IMR-90 (cell line): ENCODE measurements around the gene TSHZ3. TPM values are rescaled to one million over a fixed set of nuclear protein-coding genes. Genes with fewer than 3 reads are reported as not detected.

ENCODE experiments used
- ATAC-seq: fragments of 200-7000 bp; cut with Tn5 transposase; 2 replicates; pipeline ENCODE4 v1.9.1; 2020; ENCODE audit warnings: low read depth, mild to moderate bottlenecking, moderate library complexity
- BruUV-seq: library from RNA; stranded (reverse); fragments of 400-500 nt; replicated peaks from 2 replicates; lab custom pipeline; 2021; lab: Mats Ljungman, UMichigan
- CTCF ChIA-PET: fragments of 300-600 bp; formaldehyde crosslinking; extraction: SDS; loops from one replicate; lab custom pipeline; 2021; ENCODE audit warnings: antibody characterized with exemption; lab: Yijun Ruan, JAX
- POLR2A ChIA-PET: fragments of 300-600 bp; sonication (Branson Sonifier 250); formaldehyde crosslinking; loops from one replicate; lab custom pipeline; 2022; ENCODE audit warnings: antibody characterized with exemption; ENCODE audit not compliant: unreplicated experiment; lab: Charles Lee
- DNase-seq: peaks from one replicate; pipeline ENCODE4 v3.0.0; 2013
- H2AFZ ChIP-seq: replicated peaks from 2 replicates; pipeline ENCODE3; 2013; ENCODE audit warnings: low read length, mild to moderate bottlenecking; ENCODE audit not compliant: poor library complexity
- H2AK5ac ChIP-seq: 2 replicates; pipeline ENCODE4 v1.6.1; 2013; ENCODE audit warnings: low read depth, low read length, inconsistent platforms
- H2AK9ac ChIP-seq: replicated peaks from 2 replicates; pipeline ENCODE3; 2013; ENCODE audit warnings: mild to moderate bottlenecking, low read depth, low read length, moderate library complexity; ENCODE audit not compliant: poor library complexity
- H2BK120ac ChIP-seq: 2 replicates; pipeline ENCODE4 v1.6.1; 2013; ENCODE audit warnings: low read depth, low read length, inconsistent platforms
- H2BK15ac ChIP-seq: 3 replicates; pipeline ENCODE4 v1.6.1; 2013; ENCODE audit warnings: low read depth, low read length, inconsistent platforms
- H2BK20ac ChIP-seq: 2 replicates; pipeline ENCODE4 v1.6.1; 2013; ENCODE audit warnings: low read depth, mild to moderate bottlenecking, inconsistent platforms, low read length, moderate library complexity
- H2BK5ac ChIP-seq: 2 replicates; pipeline ENCODE4 v1.6.1; 2013; ENCODE audit warnings: mild to moderate bottlenecking, low read depth, low read length, inconsistent platforms; ENCODE audit not compliant: poor library complexity, severe bottlenecking
- H3K14ac ChIP-seq: replicated peaks from 2 replicates; pipeline ENCODE4 v1.6.1; 2013; ENCODE audit warnings: low read depth, low read length, inconsistent platforms
- H3K18ac ChIP-seq: 2 replicates; pipeline ENCODE4 v1.6.1; 2013; ENCODE audit warnings: low read depth, low read length, control low read depth
- H3K23ac ChIP-seq: 2 replicates; pipeline ENCODE4 v1.6.1; 2013; ENCODE audit warnings: low read depth, low read length, inconsistent platforms
- H3K27ac ChIP-seq: 2 replicates; pipeline ENCODE4 v1.5.1; 2013; ENCODE audit warnings: mild to moderate bottlenecking, control low read depth, low read length; ENCODE audit not compliant: insufficient read depth
- H3K27me3 ChIP-seq: 2 replicates; pipeline ENCODE4 v1.6.1; 2013; ENCODE audit warnings: low read length; ENCODE audit not compliant: control insufficient read depth, insufficient read depth
- H3K36me3 ChIP-seq: 2 replicates; pipeline ENCODE4 v1.6.1; 2013; ENCODE audit warnings: low read length, mixed read lengths; ENCODE audit not compliant: control insufficient read depth, insufficient read depth
- H3K4ac ChIP-seq: 2 replicates; pipeline ENCODE4 v1.6.1; 2013; ENCODE audit warnings: low read depth, low read length, inconsistent platforms
- H3K4me1 ChIP-seq: 2 replicates; pipeline ENCODE4 v1.6.1; 2013; ENCODE audit warnings: low read length, mixed read lengths; ENCODE audit not compliant: control insufficient read depth, insufficient read depth
- H3K4me2 ChIP-seq: 2 replicates; pipeline ENCODE4 v1.6.1; 2013; ENCODE audit warnings: low read depth, mild to moderate bottlenecking, control low read depth, low read length, moderate library complexity
- H3K4me3 ChIP-seq: 2 replicates; pipeline ENCODE4 v1.5.1; 2013; ENCODE audit warnings: low read depth, mild to moderate bottlenecking, control low read depth, low read length, moderate library complexity; ENCODE audit not compliant: insufficient read depth
- H3K56ac ChIP-seq: 2 replicates; pipeline ENCODE4 v1.6.1; 2013; ENCODE audit warnings: low read length, inconsistent platforms; ENCODE audit not compliant: insufficient read depth; ENCODE audit errors: extremely low read depth
- H3K79me1 ChIP-seq, 2 experiments: 2 replicates each; pipeline ENCODE4 v1.6.1; 2013; ENCODE audit warnings: low read length in 2 of 2, inconsistent platforms in 1 of 2, low read depth in 1 of 2
- H3K9ac ChIP-seq: 2 replicates; pipeline ENCODE4 v1.6.1; 2013; ENCODE audit warnings: low read depth, low read length, control low read depth
- H3K9me1 ChIP-seq: 2 replicates; pipeline ENCODE4 v1.6.1; 2013; ENCODE audit warnings: low read length, inconsistent platforms; ENCODE audit not compliant: insufficient read depth
- H3K9me3 ChIP-seq: 2 replicates; pipeline ENCODE4 v1.6.1; 2013; ENCODE audit warnings: low read length; ENCODE audit not compliant: control insufficient read depth, insufficient read depth
- H4K20me1 ChIP-seq: 2 replicates; pipeline ENCODE4 v1.6.1; 2013; ENCODE audit warnings: low read length, inconsistent platforms; ENCODE audit not compliant: insufficient read depth
- H4K5ac ChIP-seq: 2 replicates; pipeline ENCODE4 v1.6.1; 2013; ENCODE audit warnings: mild to moderate bottlenecking, low read depth, low read length, control low read depth
- H4K8ac ChIP-seq, 2 experiments: 2 replicates each; pipeline ENCODE4 v1.6.1; 2013; ENCODE audit warnings: low read depth in 2 of 2, low read length in 2 of 2, control low read depth in 1 of 2, inconsistent platforms in 1 of 2
- H4K91ac ChIP-seq: 2 replicates; pipeline ENCODE4 v1.6.1; 2013; ENCODE audit warnings: low read depth, low read length, inconsistent platforms; ENCODE audit not compliant: insufficient read depth
- CEBPB ChIP-seq: IDR thresholded peaks from 2 replicates; pipeline ENCODE4 v1.6.1; 2012; ENCODE audit warnings: low read depth, low read length, improper control_type of control experiment
- CHD1 ChIP-seq: IDR thresholded peaks from 2 replicates; pipeline ENCODE4 v1.6.1; 2012; ENCODE audit warnings: low read depth, low read length, improper control_type of control experiment
- FOS ChIP-seq: fragments of 150-350 bp; IDR thresholded peaks from 2 replicates; pipeline ENCODE4 v1.6.1; 2016; ENCODE audit warnings: low read depth, low read length
- MAFK ChIP-seq: IDR thresholded peaks from 2 replicates; pipeline ENCODE4 v1.6.1; 2012; ENCODE audit warnings: low read depth, low read length, improper control_type of control experiment
- MAZ ChIP-seq: IDR thresholded peaks from 2 replicates; pipeline ENCODE4 v1.6.1; 2012; ENCODE audit warnings: low read depth, mild to moderate bottlenecking, low read length, improper control_type of control experiment, moderate library complexity, borderline replicate concordance
- MXI1 ChIP-seq: IDR thresholded peaks from 2 replicates; pipeline ENCODE4 v1.6.1; 2012; ENCODE audit warnings: low read depth, mild to moderate bottlenecking, low read length, moderate library complexity, borderline replicate concordance
- NFE2L2 ChIP-seq: fragments of 150-350 bp; IDR thresholded peaks from 2 replicates; pipeline ENCODE4 v1.6.1; 2016; ENCODE audit warnings: low read depth, mild to moderate bottlenecking, low read length
- POLR2A ChIP-seq: IDR thresholded peaks from 2 replicates; pipeline ENCODE4 v1.6.1; 2012; ENCODE audit warnings: mild to moderate bottlenecking, low read depth, low read length
- RAD21 ChIP-seq: IDR thresholded peaks from 2 replicates; pipeline ENCODE4 v1.6.1; 2012; ENCODE audit warnings: low read length, improper control_type of control experiment
- RCOR1 ChIP-seq: IDR thresholded peaks from 2 replicates; pipeline ENCODE4 v1.6.1; 2012; ENCODE audit warnings: mild to moderate bottlenecking, low read length, improper control_type of control experiment; ENCODE audit not compliant: insufficient replicate concordance
- SMC3 ChIP-seq: fragments of 150-350 bp; IDR thresholded peaks from 2 replicates; pipeline ENCODE4 v1.6.1; 2016; ENCODE audit warnings: low read depth, mild to moderate bottlenecking, antibody characterized with exemption, low read length, moderate library complexity
- WGBS, 2 experiments: methylation state at CpG; one replicate each; pipeline versions ENCODE4 v1.1.5 to v1.1.7; 2013; ENCODE audit warnings: missing lambda C conversion rate in 2 of 2; ENCODE audit not compliant: insufficient read length in 1 of 2; ENCODE audit errors: extremely low coverage in 2 of 2; 5-methylcytosine and 5-hydroxymethylcytosine counted together
- dilution Hi-C: fragments of 300-500 bp; cut with HindIII; formaldehyde crosslinking; loops from one replicate; pipeline ENCODE4 v1.14.3; 2018; ENCODE audit warnings: low sequenced_read_pairs; ENCODE audit not compliant: unreplicated experiment
- in situ Hi-C: fragments of 300-500 bp; cut with MboI; formaldehyde crosslinking; loops from 3 replicates; pipeline ENCODE4 v1.14.3; 2019; ENCODE audit warnings: low sequenced_read_pairs, inconsistent platforms, mixed read lengths
- intact Hi-C: fragments of 100-400 bp; cut with micrococcal nuclease; formaldehyde crosslinking; loops from 2 replicates; pipeline ENCODE4 v1.10.0; 2022
- polyA plus RNA-seq, 3 experiments: library from polyadenylated mRNA; depleted of rRNA; stranded (reverse); fragments of >200 nt; gene quantifications; 2 replicates each; pipeline ENCODE4 v1.2.3, GENCODE V29; 2012; ENCODE audit warnings: low replicate concordance in 1 of 3
- total RNA-seq: library from RNA; depleted of rRNA; stranded (reverse); fragments of >200 nt; gene quantifications from 2 replicates; pipeline ENCODE4 v1.2.3, GENCODE V29; 2012
- TF ChIP-seq, protein P1 (sequence below): conservative IDR thresholded peaks from 2 replicates; pipeline ENCODE4 v1.5.1; 2012; ENCODE audit warnings: mild to moderate bottlenecking, low read depth, low read length, improper control_type of control experiment
- TF ChIP-seq, protein P2 (sequence below): fragments of 150-350 bp; IDR thresholded peaks from 2 replicates; pipeline ENCODE4 v1.6.1; 2016; ENCODE audit warnings: low read depth, mild to moderate bottlenecking, low read length, moderate library complexity, borderline replicate concordance

The TSHZ3 gene
- total and polyA plus RNA-seq, 2 of the 4 experiments (the other 2 are of a cell fraction), result 8.1 to 13.0 TPM

DNA sequence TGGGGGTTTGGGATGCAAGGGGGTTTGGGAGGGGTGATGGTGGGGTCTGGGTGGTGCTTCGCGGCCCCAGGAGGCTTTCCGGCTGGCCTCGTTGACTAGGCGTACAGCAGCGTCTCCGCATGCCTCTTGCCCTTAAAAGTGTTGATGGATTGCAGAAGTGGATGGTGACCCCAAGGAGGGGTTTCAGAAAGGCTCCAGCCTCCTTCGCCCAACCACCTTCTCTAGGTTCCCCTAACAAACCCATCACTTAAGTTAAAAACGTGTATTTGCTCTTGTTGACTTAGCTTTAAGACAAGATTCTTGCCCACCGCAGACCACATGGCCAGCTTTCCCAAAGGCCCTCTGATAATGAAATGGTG is 8.1 kb upstream of the TSHZ3 start:
- CTCF ChIA-PET, result interaction anchor here (0.7 kb wide), 1 partner anchor 36 kb away, joined by 3 read pairs; no protein-coding TSS in a partner anchor

More for the DNA sequence above, 8.1 kb upstream of the TSHZ3 start:
- Histone ChIP-seq H3K4me2 (no peak overlapping the region), H3K4me1 (peaks cover 3% of the 10 kb centered on the region), H3K4me3 (no peak overlapping the region), H3K27ac (no peak overlapping the region), H2BK20ac (no peak overlapping the region), H3K4ac (no peak overlapping the region), H3K9ac (no peak overlapping the region), H2BK15ac (no peak overlapping the region), H3K23ac (no peak overlapping the region), H4K5ac (no peak overlapping the region), H3K27me3 (no peaks in the 10 kb centered on the region), H4K91ac (no peak overlapping the region), H3K9me1 (peaks cover 5% of the 10 kb centered on the region), H3K14ac (no peak overlapping the region), H4K8ac (no peak overlapping the region), H2BK5ac (no peak overlapping the region), H2BK120ac (no peak overlapping the region), H2AK5ac (no peak overlapping the region), H3K18ac (no peak overlapping the region), H2AFZ (no peak overlapping the region), H2AK9ac (no peak overlapping the region), H3K36me3 (no peaks in the 10 kb centered on the region), H3K56ac (no peak overlapping the region), H3K79me1 (peaks cover 26 to 34% of the 10 kb centered on the region in 2 experiments), H4K20me1 (no peaks in the 10 kb centered on the region; the same call in 1 of the 2 replicates), H3K9me3 (no peaks in the 10 kb centered on the region)
- POLR2A ChIA-PET, result no interaction called here
- DNase-seq (no peak), ATAC-seq (no peak)
- dilution Hi-C loops, result no loop called here
- in situ Hi-C loops, result no loop called here
- intact Hi-C loops, result no loop called here
- TF ChIP-seq, protein P1, sequence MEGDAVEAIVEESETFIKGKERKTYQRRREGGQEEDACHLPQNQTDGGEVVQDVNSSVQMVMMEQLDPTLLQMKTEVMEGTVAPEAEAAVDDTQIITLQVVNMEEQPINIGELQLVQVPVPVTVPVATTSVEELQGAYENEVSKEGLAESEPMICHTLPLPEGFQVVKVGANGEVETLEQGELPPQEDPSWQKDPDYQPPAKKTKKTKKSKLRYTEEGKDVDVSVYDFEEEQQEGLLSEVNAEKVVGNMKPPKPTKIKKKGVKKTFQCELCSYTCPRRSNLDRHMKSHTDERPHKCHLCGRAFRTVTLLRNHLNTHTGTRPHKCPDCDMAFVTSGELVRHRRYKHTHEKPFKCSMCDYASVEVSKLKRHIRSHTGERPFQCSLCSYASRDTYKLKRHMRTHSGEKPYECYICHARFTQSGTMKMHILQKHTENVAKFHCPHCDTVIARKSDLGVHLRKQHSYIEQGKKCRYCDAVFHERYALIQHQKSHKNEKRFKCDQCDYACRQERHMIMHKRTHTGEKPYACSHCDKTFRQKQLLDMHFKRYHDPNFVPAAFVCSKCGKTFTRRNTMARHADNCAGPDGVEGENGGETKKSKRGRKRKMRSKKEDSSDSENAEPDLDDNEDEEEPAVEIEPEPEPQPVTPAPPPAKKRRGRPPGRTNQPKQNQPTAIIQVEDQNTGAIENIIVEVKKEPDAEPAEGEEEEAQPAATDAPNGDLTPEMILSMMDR, result no peak
- no peak for TF ChIP-seq MAFK
- no peak for TF ChIP-seq POLR2A
- TF ChIP-seq CHD1, result no peak
- TF ChIP-seq MXI1, result no peak
- TF ChIP-seq NFE2L2, result no peak
- TF ChIP-seq CEBPB, result no peak
- no peak for TF ChIP-seq RAD21
- no peak for TF ChIP-seq MAZ
- TF ChIP-seq RCOR1, result no peak
- TF ChIP-seq FOS, result no peak
- TF ChIP-seq SMC3, result no peak
- TF ChIP-seq, protein P2, sequence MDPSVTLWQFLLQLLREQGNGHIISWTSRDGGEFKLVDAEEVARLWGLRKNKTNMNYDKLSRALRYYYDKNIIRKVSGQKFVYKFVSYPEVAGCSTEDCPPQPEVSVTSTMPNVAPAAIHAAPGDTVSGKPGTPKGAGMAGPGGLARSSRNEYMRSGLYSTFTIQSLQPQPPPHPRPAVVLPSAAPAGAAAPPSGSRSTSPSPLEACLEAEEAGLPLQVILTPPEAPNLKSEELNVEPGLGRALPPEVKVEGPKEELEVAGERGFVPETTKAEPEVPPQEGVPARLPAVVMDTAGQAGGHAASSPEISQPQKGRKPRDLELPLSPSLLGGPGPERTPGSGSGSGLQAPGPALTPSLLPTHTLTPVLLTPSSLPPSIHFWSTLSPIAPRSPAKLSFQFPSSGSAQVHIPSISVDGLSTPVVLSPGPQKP, result no peak
- no TSS peak for BruUV-seq
- WGBS, 2 experiments, result 90% methylated on average over 2 of the region's 10 CpGs; no CpG with 5 or more reads in 1 of the 2 experiments
